ENCODE data around the gene HSD17B3. TPM values are rescaled to one million over a fixed set of nuclear protein-coding genes. Genes with fewer than 3 reads are reported as not detected.

HSD17B3 gene
- total RNA-seq: 1 to 10 TPM in 3 of 4 donors, not detected in 1; 1.2 to 1.7 (median 1.5) TPM

DNA sequence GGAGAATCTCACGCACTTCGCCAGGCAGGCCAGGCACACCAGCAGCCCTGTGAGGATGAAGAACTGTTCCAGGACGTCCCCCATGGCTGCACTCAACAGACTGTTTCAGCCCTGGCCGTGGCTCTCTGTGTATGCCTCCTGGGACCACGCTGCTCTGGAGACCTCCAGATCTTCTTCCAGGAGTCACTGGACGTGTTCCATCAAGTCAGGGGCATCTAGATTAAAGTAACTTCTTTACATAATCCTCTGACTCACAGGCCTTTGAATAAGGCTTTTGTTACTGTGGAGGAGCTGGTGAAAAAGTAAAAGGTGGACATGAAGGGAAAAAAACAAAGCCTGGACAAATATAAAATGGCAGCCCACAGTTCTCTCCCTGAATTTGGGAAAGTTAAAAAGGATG is at the start of gene HSD17B3:
HSD17B3 (minus strand) TSS at position 156 of the 400 bp plus-strand sequence; CDS start at position 84, 72 bp downstream.
- no peaks in the 10 kb centered on the region for H3K36me3 ChIP-seq
- H3K4me1 ChIP-seq: no peaks in the 10 kb centered on the region
- TF ChIP-seq, protein P1, sequence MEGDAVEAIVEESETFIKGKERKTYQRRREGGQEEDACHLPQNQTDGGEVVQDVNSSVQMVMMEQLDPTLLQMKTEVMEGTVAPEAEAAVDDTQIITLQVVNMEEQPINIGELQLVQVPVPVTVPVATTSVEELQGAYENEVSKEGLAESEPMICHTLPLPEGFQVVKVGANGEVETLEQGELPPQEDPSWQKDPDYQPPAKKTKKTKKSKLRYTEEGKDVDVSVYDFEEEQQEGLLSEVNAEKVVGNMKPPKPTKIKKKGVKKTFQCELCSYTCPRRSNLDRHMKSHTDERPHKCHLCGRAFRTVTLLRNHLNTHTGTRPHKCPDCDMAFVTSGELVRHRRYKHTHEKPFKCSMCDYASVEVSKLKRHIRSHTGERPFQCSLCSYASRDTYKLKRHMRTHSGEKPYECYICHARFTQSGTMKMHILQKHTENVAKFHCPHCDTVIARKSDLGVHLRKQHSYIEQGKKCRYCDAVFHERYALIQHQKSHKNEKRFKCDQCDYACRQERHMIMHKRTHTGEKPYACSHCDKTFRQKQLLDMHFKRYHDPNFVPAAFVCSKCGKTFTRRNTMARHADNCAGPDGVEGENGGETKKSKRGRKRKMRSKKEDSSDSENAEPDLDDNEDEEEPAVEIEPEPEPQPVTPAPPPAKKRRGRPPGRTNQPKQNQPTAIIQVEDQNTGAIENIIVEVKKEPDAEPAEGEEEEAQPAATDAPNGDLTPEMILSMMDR (IDR thresholded peaks at IDR 0.05): no peak
- TF ChIP-seq POLR2AphosphoS5 (IDR thresholded peaks at IDR 0.05) (no peak), POLR2A (IDR thresholded peaks at IDR 0.05) (no peak), EP300 (IDR thresholded peaks at IDR 0.05) (no peak)
- WGBS: 87% methylated on average over 6 of the region's 6 CpGs
- no peak for DNase-seq (ENCODE audit: low spot score in 2 of 2)
- H3K4me3 ChIP-seq: no peak within 1 kb of the TSS
- no peaks in the 10 kb centered on the region for H3K27me3 ChIP-seq
- no peak within 1 kb of the TSS for H3K27ac ChIP-seq
- no peaks in the 10 kb centered on the region for H3K9me3 ChIP-seq

DNA sequence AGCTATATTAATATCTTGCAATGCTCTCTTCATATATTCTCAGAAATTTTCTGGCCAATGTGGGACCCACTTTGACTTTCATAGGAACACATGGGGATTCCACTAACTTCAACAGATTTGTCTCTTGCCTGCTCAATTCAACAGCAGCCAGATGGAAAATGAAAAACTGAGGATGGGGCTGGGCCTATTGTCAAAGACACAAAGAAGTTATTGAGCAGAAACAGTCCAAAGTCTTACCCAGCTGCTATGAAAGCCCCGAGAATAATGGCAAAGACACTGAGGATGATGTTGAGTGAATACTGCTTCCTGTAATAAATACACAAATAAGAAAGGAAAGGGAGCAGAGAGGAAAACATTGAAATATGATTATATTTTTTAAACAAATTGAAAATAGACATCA is 48.9 kb upstream of the HSD17B3 start:
- H3K4me1 ChIP-seq: no peaks in the 10 kb centered on the region
- 74% methylated on average over 1 of the region's 1 CpG for WGBS
- peaks cover 20% of the 10 kb centered on the region for H3K36me3 ChIP-seq
- H3K4me3 ChIP-seq: no peak overlapping the region
- DNase-seq (ENCODE audit: low spot score in 2 of 2): no peak
- no peaks in the 10 kb centered on the region for H3K27me3 ChIP-seq
- H3K9me3 ChIP-seq: no peaks in the 10 kb centered on the region
- TF ChIP-seq, protein P1 (IDR thresholded peaks at IDR 0.05): no peak
- TF ChIP-seq EP300 (IDR thresholded peaks at IDR 0.05): no peak
- no peak for TF ChIP-seq POLR2AphosphoS5 (IDR thresholded peaks at IDR 0.05)
- no peak for TF ChIP-seq POLR2A (IDR thresholded peaks at IDR 0.05)
- no peak overlapping the region for H3K27ac ChIP-seq

DNA sequence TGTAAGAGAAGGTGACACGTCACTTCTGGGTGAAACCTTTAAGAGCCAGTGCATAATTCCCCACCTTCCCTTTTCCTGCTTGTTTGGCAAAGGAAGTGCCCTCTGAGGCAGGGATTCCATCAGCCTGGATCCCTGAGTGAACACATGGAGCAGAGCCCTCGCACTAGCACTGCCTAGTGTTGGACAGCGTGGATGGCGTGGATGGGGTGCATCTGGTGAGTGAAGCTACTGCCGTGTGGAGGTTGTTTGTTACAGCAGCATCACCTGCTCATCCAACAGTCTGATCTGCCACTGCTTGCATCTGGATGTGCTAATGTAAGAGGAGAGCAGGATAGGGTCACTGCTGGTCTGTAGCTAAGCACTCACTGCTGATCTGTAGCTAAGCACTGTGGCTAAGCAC is 46.3 kb upstream of the HSD17B3 start:
- H3K36me3 ChIP-seq: peaks cover 13% of the 10 kb centered on the region
- WGBS: 99% methylated on average over 5 of the region's 5 CpGs
- TF ChIP-seq EP300 (IDR thresholded peaks at IDR 0.05) (no peak), POLR2AphosphoS5 (IDR thresholded peaks at IDR 0.05) (no peak), POLR2A (IDR thresholded peaks at IDR 0.05) (no peak)
- TF ChIP-seq, protein P1 (IDR thresholded peaks at IDR 0.05): no peak
- no peaks in the 10 kb centered on the region for H3K9me3 ChIP-seq
- no peaks in the 10 kb centered on the region for H3K27me3 ChIP-seq
- no peak overlapping the region for H3K27ac ChIP-seq
- no peak overlapping the region for H3K4me3 ChIP-seq
- H3K4me1 ChIP-seq: peaks cover 6% of the 10 kb centered on the region
- DNase-seq (ENCODE audit: low spot score in 2 of 2): no peak

DNA sequence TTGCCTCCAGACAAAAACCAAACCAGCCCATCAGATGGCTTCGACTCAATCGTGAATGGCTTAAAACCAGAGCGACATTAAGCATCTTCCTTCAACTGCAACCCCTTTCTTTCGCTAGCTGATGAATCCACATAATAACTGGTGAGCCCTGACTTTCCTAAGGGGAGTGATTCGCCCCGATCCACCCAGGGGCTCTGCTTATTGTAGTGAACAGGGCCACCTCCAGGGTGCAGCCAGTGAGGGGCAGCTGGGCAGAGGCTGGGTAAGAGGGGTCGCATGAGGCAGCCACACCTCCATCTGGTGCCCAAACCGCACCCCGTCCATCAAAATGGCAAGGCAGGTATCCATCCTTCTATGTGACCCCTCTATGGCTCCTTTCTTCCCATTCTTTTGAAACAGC is 43.6 kb upstream of the HSD17B3 start:
- 90% methylated on average over 9 of the region's 9 CpGs for WGBS

DNA sequence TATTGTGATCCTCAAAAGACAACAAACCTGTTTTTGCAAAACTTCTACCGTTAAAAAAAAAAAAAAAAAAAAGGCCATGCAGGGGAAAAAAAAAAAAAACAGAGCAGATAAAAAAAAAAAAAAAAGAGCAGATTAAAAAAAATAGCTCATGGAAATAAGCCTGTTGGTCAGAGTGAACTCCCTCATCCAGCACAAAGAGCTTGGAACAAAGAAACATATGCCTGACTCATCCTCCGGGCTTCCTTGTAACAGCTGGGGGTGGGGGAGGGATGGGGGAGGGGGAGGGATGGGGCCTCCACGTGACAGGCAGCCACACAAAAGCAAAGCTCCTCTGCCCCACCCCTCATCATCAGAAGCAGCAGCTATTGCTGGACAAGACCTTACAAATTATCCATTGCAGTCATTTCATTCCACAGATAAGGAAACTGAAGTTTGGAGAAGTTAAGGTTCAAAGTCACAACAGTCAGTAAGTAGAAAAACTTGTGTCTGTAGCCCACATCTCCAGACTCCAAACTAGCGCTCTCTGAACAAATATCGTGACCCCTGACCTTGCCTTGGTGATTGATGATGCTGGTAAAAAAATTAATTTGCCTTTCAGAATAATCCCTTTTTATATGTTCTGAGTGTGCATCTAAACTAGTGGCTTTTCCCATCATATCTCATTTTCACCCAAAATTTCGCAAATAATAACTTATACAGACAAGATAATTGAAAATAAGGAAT is 42.6 kb upstream of the HSD17B3 start:
- H3K9me3 ChIP-seq: no peaks in the 10 kb centered on the region
- DNase-seq (ENCODE audit: low spot score in 2 of 2): peak in 1 of 2 donors; percentile 69
- no peak overlapping the region for H3K27ac ChIP-seq
- no peaks in the 10 kb centered on the region for H3K27me3 ChIP-seq
- H3K4me1 ChIP-seq: peaks cover 6% of the 10 kb centered on the region
- TF ChIP-seq POLR2A (IDR thresholded peaks at IDR 0.05): no peak
- TF ChIP-seq, protein P1 (IDR thresholded peaks at IDR 0.05): no peak
- no peak for TF ChIP-seq POLR2AphosphoS5 (IDR thresholded peaks at IDR 0.05)
- no peak for TF ChIP-seq EP300 (IDR thresholded peaks at IDR 0.05)
- peaks cover 9% of the 10 kb centered on the region for H3K36me3 ChIP-seq
- 39% methylated on average over 6 of the region's 6 CpGs for WGBS
- H3K4me3 ChIP-seq: no peak overlapping the region

More for the DNA sequence above, 43.6 kb upstream of the HSD17B3 start:
- Histone ChIP-seq H3K27ac (no peak overlapping the region), H3K27me3 (no peaks in the 10 kb centered on the region), H3K4me3 (no peak overlapping the region), H3K9me3 (no peaks in the 10 kb centered on the region), H3K4me1 (peaks cover 6% of the 10 kb centered on the region), H3K36me3 (peaks cover 9% of the 10 kb centered on the region)
- no peak for DNase-seq (ENCODE audit: low spot score in 2 of 2)
- TF ChIP-seq EP300 (IDR thresholded peaks at IDR 0.05) (no peak), POLR2A (IDR thresholded peaks at IDR 0.05) (no peak), POLR2AphosphoS5 (IDR thresholded peaks at IDR 0.05) (no peak)
- TF ChIP-seq, protein P1 (IDR thresholded peaks at IDR 0.05): no peak

Data from suprapubic skin (tissue), 4 donors.